Measurements from ENCODE around the gene ACAA1.
"Not testable (repeated sequence)": the region's sequence is repeated elsewhere in the genome, so short reads cannot be mapped to it uniquely, and the experiment has no call there.

Gene ACAA1

GRCh38 chr3:38153221-38153620 lies 16.3 kb upstream of the ACAA1 start:
- DNase-seq = no peak

GRCh38 chr3:38152609-38153008 lies 15.7 kb upstream of the ACAA1 start:
- DNase-seq = no peak

GRCh38 chr3:38151667-38152265 lies 14.8 kb upstream of the ACAA1 start:
- DNase-seq = no peak

- no peak for DNase-seq
Observed at GRCh38 chr3:38150780-38151528, 14.0 kb upstream of the ACAA1 start.

GRCh38 chr3:38149708-38150107 lies 12.8 kb upstream of the ACAA1 start:
- DNase-seq = no peak

- no peak for DNase-seq
Observed at GRCh38 chr3:38148311-38148882, 11.5 kb upstream of the ACAA1 start.

- DNase-seq = no peak
Observed at GRCh38 chr3:38147421-38147820, 10.5 kb upstream of the ACAA1 start.

GRCh38 chr3:38146504-38146903 lies 9.6 kb upstream of the ACAA1 start:
- DNase-seq = no peak

- no peak for DNase-seq
Observed at GRCh38 chr3:38143511-38143910, 6.6 kb upstream of the ACAA1 start.

GRCh38 chr3:38142959-38143358 lies 6.0 kb upstream of the ACAA1 start:
- DNase-seq = no peak

- no peak for DNase-seq
Observed at GRCh38 chr3:38141952-38142273, 5.0 kb upstream of the ACAA1 start.

- no peak for DNase-seq
Observed at GRCh38 chr3:38141173-38141951, 4.4 kb upstream of the ACAA1 start.

- no peak for DNase-seq
Observed at GRCh38 chr3:38140326-38141172, 3.6 kb upstream of the ACAA1 start.

GRCh38 chr3:38139652-38140051 lies 2.7 kb upstream of the ACAA1 start:
- no peak for DNase-seq

- DNase-seq = no peak
Observed at GRCh38 chr3:38139191-38139590, 2.3 kb upstream of the ACAA1 start.

- peak; percentile 53 for DNase-seq
Observed at GRCh38 chr3:38138349-38139190, 1.6 kb upstream of the ACAA1 start, which contains the start of gene MYD88. Gene MYD88 (plus strand): TSS chr3:38138661. CDS start chr3:38138701, 40 bp downstream.

GRCh38 chr3:38137615-38138348 lies 855 bp upstream of the ACAA1 start:
- DNase-seq = no peak

GRCh38 chr3:38136393-38136776 lies 542 bp downstream of the ACAA1 start:
- no peak for DNase-seq

GRCh38 chr3:38135621-38136277 lies 1.2 kb downstream of the ACAA1 start:
- DNase-seq = not testable (repeated sequence)

GRCh38 chr3:38134517-38135143 lies 2.3 kb downstream of the ACAA1 start:
- DNase-seq = not testable (repeated sequence)
